Neuronal stem cell (in vitro differentiated cells): ENCODE measurements around the gene ZNF282.

Source experiments
- DNase-seq: peaks from one replicate; pipeline ENCODE4 v3.0.0-alpha.2; 2013; ENCODE audit warnings: low spot score
- H2AFZ ChIP-seq: one replicate; pipeline ENCODE4 v1.6.1; 2013; ENCODE audit warnings: mild to moderate bottlenecking, low read length, inconsistent platforms
- H2AK5ac ChIP-seq: 2 replicates; pipeline ENCODE4 v1.6.1; 2013; ENCODE audit warnings: low read depth, mild to moderate bottlenecking, inconsistent platforms, low read length, moderate library complexity, mixed read lengths
- H2BK120ac ChIP-seq: 2 replicates; pipeline ENCODE4 v1.6.1; 2013; ENCODE audit warnings: low read depth, mild to moderate bottlenecking, inconsistent platforms, low read length, moderate library complexity, mixed read lengths
- H2BK12ac ChIP-seq: one replicate; pipeline ENCODE4 v1.6.1; 2013; ENCODE audit warnings: low read length, inconsistent platforms
- H2BK15ac ChIP-seq: 2 replicates; pipeline ENCODE4 v1.6.1; 2013; ENCODE audit warnings: mild to moderate bottlenecking, low read length, inconsistent platforms, mixed read lengths
- H2BK5ac ChIP-seq: one replicate; pipeline ENCODE4 v1.6.1; 2013; ENCODE audit warnings: inconsistent platforms, mild to moderate bottlenecking, low read length, moderate library complexity
- H3K14ac ChIP-seq: one replicate; pipeline ENCODE4 v1.6.1; 2013; ENCODE audit warnings: low read length, inconsistent platforms
- H3K18ac ChIP-seq: 2 replicates; pipeline ENCODE4 v1.6.1; 2013; ENCODE audit warnings: low read length, inconsistent platforms
- H3K23ac ChIP-seq: 2 replicates; pipeline ENCODE4 v1.6.1; 2013; ENCODE audit warnings: low read depth, mild to moderate bottlenecking, mixed read lengths, low read length, inconsistent platforms; ENCODE audit not compliant: poor library complexity
- H3K27ac ChIP-seq: replicated peaks from 3 replicates; pipeline ENCODE4 v1.5.1; 2013; ENCODE audit warnings: low read length, inconsistent platforms
- H3K27me3 ChIP-seq, 3 experiments: 2 replicates each; pipeline ENCODE4 v1.6.1; 2013; ENCODE audit warnings: low read length in 3 of 3, mild to moderate bottlenecking in 2 of 3, inconsistent platforms in 1 of 3, low read depth in 1 of 3, mixed read lengths in 1 of 3, moderate library complexity in 1 of 3; ENCODE audit not compliant: control insufficient read depth in 3 of 3, insufficient read depth in 3 of 3
- H3K36me3 ChIP-seq, 2 donors: replicated peaks in 1 of 2; 2 replicates each; pipeline ENCODE4 v1.6.1; 2013; ENCODE audit warnings: low read length in 2 of 2; ENCODE audit not compliant: control insufficient read depth in 2 of 2, insufficient read depth in 2 of 2
- H3K4ac ChIP-seq: 2 replicates; pipeline ENCODE4 v1.6.1; 2013; ENCODE audit warnings: inconsistent platforms, mild to moderate bottlenecking, low read length, moderate library complexity
- H3K4me1 ChIP-seq, 2 donors: 1 replicate in 1 of 2; 2 replicates in 1 of 2; pipeline ENCODE4 v1.6.1; 2013; ENCODE audit warnings: low read length in 2 of 2, low read depth in 1 of 2; ENCODE audit not compliant: control insufficient read depth in 2 of 2, insufficient read depth in 1 of 2
- H3K4me2 ChIP-seq: one replicate; pipeline ENCODE4 v1.6.1; 2013; ENCODE audit warnings: mild to moderate bottlenecking, low read length, inconsistent platforms; ENCODE audit not compliant: insufficient read depth, poor library complexity, severe bottlenecking
- H3K4me3 ChIP-seq, 2 donors: 2 replicates each; pipeline ENCODE4 v1.5.1; 2013; ENCODE audit warnings: low read length in 2 of 2, mild to moderate bottlenecking in 2 of 2, inconsistent platforms in 1 of 2, moderate library complexity in 1 of 2
- H3K79me1 ChIP-seq: one replicate; pipeline ENCODE4 v1.6.1; 2013; ENCODE audit warnings: low read depth, mild to moderate bottlenecking, inconsistent platforms, low read length, moderate library complexity
- H3K9ac ChIP-seq: one replicate; pipeline ENCODE4 v1.6.1; 2013; ENCODE audit warnings: mild to moderate bottlenecking, low read depth, low read length, inconsistent platforms; ENCODE audit not compliant: poor library complexity
- H3K9me3 ChIP-seq, 2 donors: replicated peaks in 1 of 2; 2 replicates each; pipeline versions ENCODE3 to v1.6.1; 2013; ENCODE audit warnings: low read length in 2 of 2, mild to moderate bottlenecking in 2 of 2, inconsistent platforms in 1 of 2, low read depth in 1 of 2, mixed read lengths in 1 of 2, moderate library complexity in 1 of 2; ENCODE audit not compliant: control insufficient read depth in 2 of 2, insufficient read depth in 1 of 2
- H4K8ac ChIP-seq: one replicate; pipeline ENCODE4 v1.6.1; 2013; ENCODE audit warnings: low read depth, mild to moderate bottlenecking, inconsistent platforms, low read length, moderate library complexity
- H4K91ac ChIP-seq: one replicate; pipeline ENCODE4 v1.6.1; 2013; ENCODE audit warnings: low read length, low read depth, mild to moderate bottlenecking, inconsistent platforms; ENCODE audit not compliant: poor library complexity
- WGBS, 2 donors: extraction: QIAGEN DNeasy Blood & Tissue Kit; methylation state at CpG; one replicate each; pipeline ENCODE4 v1.1.7; 2013; ENCODE audit warnings: missing lambda C conversion rate in 2 of 2, mixed read lengths in 1 of 2; ENCODE audit not compliant: insufficient read length in 2 of 2, insufficient replicate concordance in 1 of 2; ENCODE audit errors: extremely low coverage in 2 of 2; 5-methylcytosine and 5-hydroxymethylcytosine counted together

The ZNF282 gene

GRCh38 chr7:149161241-149161848 is 34.0 kb upstream of the ZNF282 start:
- Histone ChIP-seq H3K36me3 (peaks cover 7 to 64% of the 10 kb centered on the region in 2 donors), H3K9ac (no peak overlapping the region)
- WGBS, 2 donors, result no CpG with 5 or more reads among the region's 5 CpGs

GRCh38 chr7:149166142-149166541 is 29.2 kb upstream of the ZNF282 start:
- WGBS, 2 donors, result no CpG with 5 or more reads among the region's 1 CpG

More at GRCh38 chr7:149161241-149161848, 34.0 kb upstream of the ZNF282 start:
- H2BK120ac ChIP-seq, result no peak overlapping the region
- no peak for DNase-seq
- no peak overlapping the region for H2BK15ac ChIP-seq
- H3K79me1 ChIP-seq, result no peaks in the 10 kb centered on the region
- H2AFZ ChIP-seq, result no peak overlapping the region
- H3K14ac ChIP-seq, result no peak overlapping the region
- no peak overlapping the region for H2AK5ac ChIP-seq
- no peak overlapping the region for H3K4ac ChIP-seq
- H3K9me3 ChIP-seq, result no peaks in the 10 kb centered on the region
- no peak overlapping the region for H3K27ac ChIP-seq
- no peak overlapping the region for H2BK5ac ChIP-seq
- no peak overlapping the region for H3K23ac ChIP-seq
- H2BK12ac ChIP-seq, result no peak overlapping the region
- H3K4me1 ChIP-seq, result no peaks in the 10 kb centered on the region
- no peak overlapping the region for H3K4me2 ChIP-seq
- no peak overlapping the region for H4K91ac ChIP-seq
- H3K4me3 ChIP-seq, result no peak overlapping the region
- H4K8ac ChIP-seq, result no peak overlapping the region
- no peaks in the 10 kb centered on the region for H3K27me3 ChIP-seq
- H3K18ac ChIP-seq, result no peak overlapping the region

GRCh38 chr7:149166630-149167352 is 28.6 kb upstream of the ZNF282 start:
- no peak overlapping the region for H2BK15ac ChIP-seq
- H2AK5ac ChIP-seq, result no peak overlapping the region
- no peaks in the 10 kb centered on the region for H3K9me3 ChIP-seq
- H3K36me3 ChIP-seq, result peaks cover 21 to 78% of the 10 kb centered on the region in 2 donors
- H3K4me1 ChIP-seq, result no peaks in the 10 kb centered on the region
- no peak for DNase-seq
- no peak overlapping the region for H2AFZ ChIP-seq
- H3K4ac ChIP-seq, result no peak overlapping the region
- no peak overlapping the region for H3K27ac ChIP-seq
- H3K18ac ChIP-seq, result no peak overlapping the region
- no peak overlapping the region for H4K8ac ChIP-seq
- no peak overlapping the region for H4K91ac ChIP-seq
- H2BK12ac ChIP-seq, result no peak overlapping the region
- no peak overlapping the region for H3K4me3 ChIP-seq
- no peak overlapping the region for H3K23ac ChIP-seq
- H2BK5ac ChIP-seq, result no peak overlapping the region
- no peak overlapping the region for H3K9ac ChIP-seq
- no peak overlapping the region for H2BK120ac ChIP-seq
- H3K14ac ChIP-seq, result no peak overlapping the region
- H3K79me1 ChIP-seq, result no peaks in the 10 kb centered on the region
- H3K4me2 ChIP-seq, result no peak overlapping the region
- H3K27me3 ChIP-seq, result no peaks in the 10 kb centered on the region

More at GRCh38 chr7:149166142-149166541, 29.2 kb upstream of the ZNF282 start:
- H3K27ac ChIP-seq, result no peak overlapping the region
- no peak overlapping the region for H2BK120ac ChIP-seq
- no peak overlapping the region for H3K4ac ChIP-seq
- H3K14ac ChIP-seq, result no peak overlapping the region
- H3K4me1 ChIP-seq, result no peaks in the 10 kb centered on the region
- H4K8ac ChIP-seq, result no peak overlapping the region
- H2BK15ac ChIP-seq, result no peak overlapping the region
- H2BK5ac ChIP-seq, result no peak overlapping the region
- no peak overlapping the region for H3K9ac ChIP-seq
- H3K23ac ChIP-seq, result no peak overlapping the region
- no peak overlapping the region for H4K91ac ChIP-seq
- no peak overlapping the region for H3K4me2 ChIP-seq
- H3K27me3 ChIP-seq, result no peaks in the 10 kb centered on the region
- H2BK12ac ChIP-seq, result no peak overlapping the region
- no peaks in the 10 kb centered on the region for H3K9me3 ChIP-seq
- no peak overlapping the region for H3K4me3 ChIP-seq
- no peak overlapping the region for H2AFZ ChIP-seq
- no peak overlapping the region for H2AK5ac ChIP-seq
- no peak overlapping the region for H3K18ac ChIP-seq
- no peak for DNase-seq
- H3K79me1 ChIP-seq, result no peaks in the 10 kb centered on the region
- H3K36me3 ChIP-seq, result peaks cover 20 to 81% of the 10 kb centered on the region in 2 donors

- H2BK120ac ChIP-seq, result no peak overlapping the region
- H3K36me3 ChIP-seq, result peaks cover 21 to 84% of the 10 kb centered on the region in 2 donors
- H2BK12ac ChIP-seq, result no peak overlapping the region
- H3K4me1 ChIP-seq, result no peaks in the 10 kb centered on the region
- H3K14ac ChIP-seq, result no peak overlapping the region
- H3K4ac ChIP-seq, result no peak overlapping the region
- H3K18ac ChIP-seq, result no peak overlapping the region
- no peak overlapping the region for H2AFZ ChIP-seq
- H3K79me1 ChIP-seq, result peaks cover 2% of the 10 kb centered on the region
- no peak overlapping the region for H3K9ac ChIP-seq
- no peak overlapping the region for H3K4me3 ChIP-seq
- H2AK5ac ChIP-seq, result no peak overlapping the region
- H3K27ac ChIP-seq, result no peak overlapping the region
- H2BK15ac ChIP-seq, result no peak overlapping the region
- no peak overlapping the region for H4K8ac ChIP-seq
- no peaks in the 10 kb centered on the region for H3K9me3 ChIP-seq
- no peaks in the 10 kb centered on the region for H3K27me3 ChIP-seq
- no CpG with 5 or more reads among the region's 9 CpGs for WGBS, 2 donors
- H3K23ac ChIP-seq, result no peak overlapping the region
- no peak overlapping the region for H2BK5ac ChIP-seq
- no peak overlapping the region for H4K91ac ChIP-seq
- H3K4me2 ChIP-seq, result no peak overlapping the region
- DNase-seq, result no peak
Observed at GRCh38 chr7:149171892-149172533, 23.3 kb upstream of the ZNF282 start.
